ENCODE results near the gene ABCF2.
A peak's percentile ranks its signal among the peaks of the same experiment; 100 is the strongest.

The ABCF2 gene

DNA sequence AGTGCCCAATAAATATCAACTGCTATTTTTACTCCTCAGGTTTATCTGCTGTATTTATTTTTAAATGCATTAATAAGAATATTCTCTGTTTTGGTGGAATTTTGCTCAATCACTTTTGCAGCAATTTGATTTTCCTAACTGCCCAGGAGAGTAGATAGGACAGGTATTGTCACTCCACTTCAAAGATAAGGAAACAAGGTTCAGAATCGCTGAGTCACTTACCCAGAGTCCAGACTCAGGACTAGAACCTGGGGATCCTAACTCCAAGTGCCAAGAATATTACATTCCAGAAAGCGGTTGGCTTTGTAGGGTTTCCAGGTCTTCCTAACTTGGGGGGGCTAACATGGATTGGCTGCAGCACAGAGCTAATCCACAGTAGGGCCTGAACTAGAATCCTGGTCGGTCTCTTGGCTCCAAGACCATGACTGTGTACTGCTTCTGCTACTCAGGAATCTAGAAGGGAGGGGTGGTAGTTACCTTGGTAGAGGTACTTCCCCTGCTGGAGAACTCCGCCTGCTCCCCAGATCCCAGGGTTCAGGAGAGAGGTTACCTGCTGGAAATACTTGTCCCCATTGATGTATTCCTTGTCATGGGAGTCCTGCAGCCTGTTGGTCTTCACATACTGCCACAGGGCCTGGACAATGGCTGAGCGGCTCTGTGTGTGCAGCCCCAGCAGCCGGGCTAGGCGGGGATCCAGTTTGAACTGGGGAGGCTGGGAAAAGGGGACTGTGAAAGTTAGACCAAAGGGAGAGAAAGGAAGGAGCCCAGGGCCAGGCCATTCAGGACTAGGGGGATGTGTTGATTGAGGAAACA lies 14.1 kb upstream of the ABCF2 start:
- no peak for DNase-seq

DNA sequence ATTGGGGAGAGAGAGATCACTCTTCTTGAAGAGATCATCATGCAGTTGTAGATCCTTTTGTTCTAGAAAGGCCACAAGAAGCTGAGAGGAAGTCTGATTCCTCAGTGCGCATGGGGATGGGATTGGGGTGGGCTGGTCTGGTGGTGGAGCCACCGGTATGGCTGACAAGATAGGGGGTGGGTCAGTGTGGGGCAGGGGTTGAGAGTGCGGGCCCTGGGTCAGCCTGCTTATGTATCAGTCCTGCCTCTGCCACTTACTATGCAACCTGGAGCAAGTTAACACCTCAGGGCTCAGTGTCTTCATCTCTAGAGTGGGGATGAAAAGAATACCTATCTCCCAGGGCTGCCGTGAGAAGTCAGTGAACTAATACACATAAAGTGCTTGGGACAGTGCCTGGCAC lies 13.5 kb upstream of the ABCF2 start:
- no peak for DNase-seq

DNA sequence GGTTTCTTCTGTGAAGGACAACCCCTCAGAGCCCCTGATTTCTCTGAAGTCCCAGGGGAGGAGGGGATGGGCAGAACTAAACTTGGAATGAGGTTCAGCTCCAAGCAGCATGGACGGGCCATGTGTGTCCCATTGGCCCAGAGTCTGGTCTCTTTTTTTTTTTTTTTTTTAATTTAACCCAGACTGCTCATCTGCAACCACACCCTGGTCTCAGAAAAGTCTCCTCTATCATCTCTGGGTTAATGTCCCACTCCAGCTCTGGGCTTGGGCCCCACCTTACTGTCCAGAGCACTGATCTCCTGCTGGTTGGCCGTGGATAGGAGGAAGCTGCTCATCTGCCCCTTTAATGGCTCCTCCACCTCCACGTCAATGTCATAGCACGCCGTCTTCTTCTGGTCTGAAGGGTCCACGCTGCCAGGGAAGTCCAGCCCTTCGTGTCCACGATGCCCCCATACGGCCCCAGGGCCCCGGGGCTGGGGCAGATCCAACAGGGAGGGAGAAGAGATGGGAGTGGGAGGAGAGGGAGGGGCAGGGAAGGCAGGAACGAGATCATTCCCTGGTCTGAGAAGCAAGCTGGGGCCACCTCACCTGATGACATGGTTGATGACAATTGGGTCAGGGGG lies 12.9 kb upstream of the ABCF2 start:
- DNase-seq = no peak

DNA sequence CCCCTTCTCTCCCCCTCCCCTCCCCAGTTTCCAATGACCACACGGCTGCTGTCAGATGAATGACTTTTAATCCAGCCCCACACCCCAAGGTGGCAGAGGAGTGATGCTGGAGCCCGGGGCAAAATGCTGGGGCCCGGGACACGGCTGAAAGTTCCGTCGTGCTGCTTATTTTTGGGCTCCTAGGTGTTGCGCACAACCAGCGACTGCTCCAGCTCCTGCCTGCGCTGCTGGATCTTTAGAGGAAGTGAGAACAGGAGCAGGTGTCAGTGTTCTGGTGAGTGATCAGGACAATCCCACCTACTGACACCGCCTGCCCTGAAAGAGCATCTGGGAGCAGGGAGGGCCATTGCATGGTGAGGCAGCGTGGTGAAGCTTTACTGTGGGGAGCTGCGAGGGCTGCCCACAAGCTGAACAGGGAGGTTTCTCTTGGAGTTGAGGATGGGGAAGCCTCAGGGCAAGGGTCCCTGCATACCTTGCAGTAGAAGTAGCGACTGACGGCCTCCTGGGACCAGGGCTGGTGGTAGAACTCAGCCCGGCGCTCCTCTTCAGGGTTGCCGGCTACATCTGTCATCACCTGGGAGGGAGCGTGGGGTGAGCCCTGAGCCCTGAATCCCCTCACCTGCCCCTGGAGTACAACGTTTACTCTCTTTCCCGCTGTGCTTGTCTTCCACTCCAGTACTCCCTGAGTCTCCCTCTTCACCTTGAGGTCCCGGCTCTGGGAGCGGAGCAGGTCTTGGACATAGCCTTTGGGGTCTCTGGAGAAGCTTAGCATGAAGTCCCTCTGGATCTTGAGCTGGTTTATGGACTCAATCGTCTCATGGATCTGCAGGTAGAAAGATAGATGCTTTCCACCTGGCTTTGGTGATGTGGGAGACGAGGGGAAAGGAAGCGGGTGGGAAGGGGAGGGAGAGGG lies 12.2 kb upstream of the ABCF2 start:
- no peak for DNase-seq

DNA sequence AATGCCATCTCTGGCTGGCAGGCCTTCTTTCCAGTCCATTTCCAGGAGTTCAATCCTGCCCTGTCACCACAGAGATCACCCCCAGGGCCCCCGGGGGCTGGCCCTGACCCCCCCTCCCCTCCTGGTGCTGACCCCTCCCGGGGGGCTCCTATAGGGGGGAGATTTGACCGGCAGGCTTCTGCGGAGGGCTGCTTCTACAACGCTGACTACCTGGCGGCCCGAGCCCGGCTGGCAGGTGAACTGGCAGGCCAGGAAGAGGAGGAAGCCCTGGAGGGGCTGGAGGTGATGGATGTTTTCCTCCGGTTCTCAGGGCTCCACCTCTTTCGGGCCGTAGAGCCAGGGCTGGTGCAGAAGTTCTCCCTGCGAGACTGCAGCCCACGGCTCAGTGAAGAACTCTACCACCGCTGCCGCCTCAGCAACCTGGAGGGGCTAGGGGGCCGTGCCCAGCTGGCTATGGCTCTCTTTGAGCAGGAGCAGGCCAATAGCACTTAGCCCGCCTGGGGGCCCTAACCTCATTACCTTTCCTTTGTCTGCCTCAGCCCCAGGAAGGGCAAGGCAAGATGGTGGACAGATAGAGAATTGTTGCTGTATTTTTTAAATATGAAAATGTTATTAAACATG lies 11.3 kb upstream of the ABCF2 start:
- DNase-seq = no peak

DNA sequence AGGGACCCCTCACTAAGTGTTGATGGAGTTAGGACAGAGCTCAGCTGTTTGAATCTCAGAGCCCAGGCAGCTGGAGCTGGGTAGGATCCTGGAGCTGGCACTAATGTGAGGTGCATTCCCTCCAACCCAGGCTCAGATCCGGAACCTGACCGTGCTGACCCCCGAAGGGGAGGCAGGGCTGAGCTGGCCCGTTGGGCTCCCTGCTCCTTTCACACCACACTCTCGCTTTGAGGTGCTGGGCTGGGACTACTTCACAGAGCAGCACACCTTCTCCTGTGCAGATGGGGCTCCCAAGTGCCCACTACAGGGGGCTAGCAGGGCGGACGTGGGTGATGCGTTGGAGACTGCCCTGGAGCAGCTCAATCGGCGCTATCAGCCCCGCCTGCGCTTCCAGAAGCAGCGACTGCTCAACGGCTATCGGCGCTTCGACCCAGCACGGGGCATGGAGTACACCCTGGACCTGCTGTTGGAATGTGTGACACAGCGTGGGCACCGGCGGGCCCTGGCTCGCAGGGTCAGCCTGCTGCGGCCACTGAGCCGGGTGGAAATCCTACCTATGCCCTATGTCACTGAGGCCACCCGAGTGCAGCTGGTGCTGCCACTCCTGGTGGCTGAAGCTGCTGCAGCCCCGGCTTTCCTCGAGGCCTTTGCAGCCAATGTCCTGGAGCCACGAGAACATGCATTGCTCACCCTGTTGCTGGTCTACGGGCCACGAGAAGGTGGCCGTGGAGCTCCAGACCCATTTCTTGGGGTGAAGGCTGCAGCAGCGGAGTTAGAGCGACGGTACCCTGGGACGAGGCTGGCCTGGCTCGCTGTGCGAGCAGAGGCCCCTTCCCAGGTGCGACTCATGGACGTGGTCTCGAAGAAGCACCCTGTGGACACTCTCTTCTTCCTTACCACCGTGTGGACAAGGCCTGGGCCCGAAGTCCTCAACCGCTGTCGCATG lies 10.5 kb upstream of the ABCF2 start:
- no peak for DNase-seq

DNA sequence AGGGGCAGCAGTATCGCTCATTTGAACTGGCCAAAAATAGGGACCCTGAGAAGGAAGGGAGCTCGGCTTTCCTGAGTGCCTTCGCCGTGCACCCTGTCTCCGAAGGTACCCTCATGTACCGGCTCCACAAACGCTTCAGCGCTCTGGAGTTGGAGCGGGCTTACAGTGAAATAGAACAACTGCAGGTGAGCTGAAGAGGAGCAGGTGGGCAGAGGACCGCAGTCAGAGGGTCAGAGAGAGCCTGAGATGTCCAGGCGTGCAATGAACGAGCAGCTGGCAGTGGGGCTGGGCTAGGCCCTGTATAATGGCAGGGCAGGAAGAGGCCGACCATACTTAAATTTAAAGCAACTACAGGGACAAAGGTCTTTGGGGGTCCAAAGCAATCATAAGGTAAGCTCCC lies 9.4 kb upstream of the ABCF2 start:
- DNase-seq = no peak

DNA sequence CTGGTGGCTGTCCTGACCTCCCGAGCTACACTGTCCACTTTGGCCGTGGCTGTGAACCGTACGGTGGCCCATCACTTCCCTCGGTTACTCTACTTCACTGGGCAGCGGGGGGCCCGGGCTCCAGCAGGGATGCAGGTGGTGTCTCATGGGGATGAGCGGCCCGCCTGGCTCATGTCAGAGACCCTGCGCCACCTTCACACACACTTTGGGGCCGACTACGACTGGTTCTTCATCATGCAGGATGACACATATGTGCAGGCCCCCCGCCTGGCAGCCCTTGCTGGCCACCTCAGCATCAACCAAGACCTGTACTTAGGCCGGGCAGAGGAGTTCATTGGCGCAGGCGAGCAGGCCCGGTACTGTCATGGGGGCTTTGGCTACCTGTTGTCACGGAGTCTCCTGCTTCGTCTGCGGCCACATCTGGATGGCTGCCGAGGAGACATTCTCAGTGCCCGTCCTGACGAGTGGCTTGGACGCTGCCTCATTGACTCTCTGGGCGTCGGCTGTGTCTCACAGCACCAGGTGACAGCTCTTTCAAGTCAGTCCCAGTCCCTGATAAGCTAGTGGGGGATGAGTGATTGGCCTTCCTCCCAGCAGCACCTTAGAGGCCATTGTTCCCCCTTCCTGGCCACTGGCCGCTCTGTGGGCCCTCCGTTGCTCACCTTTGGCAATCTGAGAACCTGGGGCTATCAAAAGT lies 8.2 kb upstream of the ABCF2 start:
- DNase-seq = no peak

DNA sequence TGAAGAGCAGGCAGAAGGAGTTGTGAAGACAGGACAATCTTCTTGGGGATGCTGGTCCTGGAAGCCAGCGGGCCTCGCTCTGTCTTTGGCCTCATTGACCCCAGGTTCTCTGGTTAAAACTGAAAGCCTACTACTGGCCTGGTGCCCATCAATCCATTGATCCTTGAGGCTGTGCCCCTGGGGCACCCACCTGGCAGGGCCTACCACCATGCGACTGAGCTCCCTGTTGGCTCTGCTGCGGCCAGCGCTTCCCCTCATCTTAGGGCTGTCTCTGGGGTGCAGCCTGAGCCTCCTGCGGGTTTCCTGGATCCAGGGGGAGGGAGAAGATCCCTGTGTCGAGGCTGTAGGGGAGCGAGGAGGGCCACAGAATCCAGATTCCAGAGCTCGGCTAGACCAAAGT lies 6.8 kb upstream of the ABCF2 start:
- DNase-seq = no peak

DNA sequence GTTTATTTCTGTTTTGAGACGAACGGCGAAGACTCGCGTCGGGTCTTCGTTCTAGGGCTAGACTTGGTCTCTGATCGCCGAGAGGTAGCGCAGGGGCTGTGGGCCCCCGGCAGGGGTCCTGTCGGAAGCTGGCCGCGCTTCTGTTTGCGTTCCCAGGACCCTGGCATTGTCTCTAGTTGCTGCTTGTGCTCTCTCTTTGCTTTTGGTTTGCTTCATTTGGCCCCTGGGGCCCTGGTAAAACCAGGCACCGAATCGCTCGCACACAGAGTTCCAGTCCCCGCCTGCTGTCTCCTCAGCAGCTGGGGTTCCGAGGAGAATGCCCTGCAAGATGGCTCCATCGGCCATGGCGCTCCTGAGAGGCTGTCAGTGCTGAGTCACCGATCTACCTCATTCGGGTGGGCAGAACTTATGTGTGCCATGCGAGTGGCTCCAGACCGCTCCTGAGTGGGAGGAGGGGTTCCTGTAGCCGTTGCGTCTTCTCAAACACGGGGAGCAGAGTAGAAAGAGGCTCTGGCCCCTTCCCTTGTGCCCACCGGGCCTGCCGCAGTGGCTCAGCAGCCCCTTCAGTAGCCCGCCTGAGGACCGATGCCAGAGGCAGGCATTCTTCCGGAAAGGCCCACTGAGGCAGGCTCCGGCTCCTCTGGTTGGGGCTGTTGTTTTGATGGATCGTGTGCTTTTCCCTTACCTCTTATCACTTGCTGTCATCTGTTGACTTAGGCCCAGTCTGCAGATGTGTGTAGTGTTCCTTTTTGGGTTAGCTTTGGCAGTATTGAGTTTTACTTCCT lies 6.1 kb upstream of the ABCF2 start:
- DNase-seq = no peak

DNA sequence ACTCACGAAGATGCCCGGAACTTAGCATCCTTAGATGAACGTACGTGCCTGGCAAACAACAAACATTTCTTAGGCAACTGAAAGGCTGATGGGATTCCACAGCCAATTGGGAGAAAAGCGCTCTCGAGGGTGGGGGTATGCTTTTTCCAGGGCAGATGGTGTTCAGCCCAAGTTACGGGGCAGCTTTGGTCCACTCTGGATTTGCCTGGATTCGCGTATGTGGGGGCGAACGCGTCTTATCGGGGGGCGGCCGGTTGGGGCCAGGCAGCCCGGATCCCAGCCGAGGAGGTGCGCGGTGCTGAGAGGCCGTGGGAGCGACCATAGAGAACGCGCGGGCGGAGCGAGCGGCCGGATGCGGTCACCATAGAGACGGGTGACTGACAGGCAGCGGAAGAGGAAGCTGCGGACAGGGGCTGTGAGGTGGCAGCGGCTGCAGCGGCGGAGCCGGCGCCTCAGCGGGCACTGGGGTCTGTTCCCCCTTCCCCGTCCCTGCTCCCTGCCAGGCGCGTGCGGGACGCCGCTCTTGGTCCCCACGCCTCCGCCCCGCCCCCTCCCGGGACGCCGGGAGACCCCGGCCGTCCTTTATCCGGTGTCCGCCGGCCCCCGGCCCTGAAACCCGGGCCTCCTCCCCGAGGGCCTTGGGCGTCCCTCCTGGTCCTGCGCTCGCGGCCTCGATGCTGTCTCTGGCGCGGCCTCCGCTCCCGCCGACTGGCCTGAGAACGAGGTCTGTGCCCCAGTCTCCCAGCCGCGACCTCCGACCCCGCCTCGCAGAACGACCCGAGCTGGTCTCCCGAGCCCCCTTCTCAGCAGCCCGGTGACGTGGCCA lies 5.3 kb upstream of the ABCF2 start, which contains the start of gene CHPF2:
TSS of gene CHPF2 (plus strand) at position 393 of the 826 bp plus-strand sequence. CDS start 1,529 bp downstream, outside the sequence.
- peak; percentile 75 for DNase-seq

DNA sequence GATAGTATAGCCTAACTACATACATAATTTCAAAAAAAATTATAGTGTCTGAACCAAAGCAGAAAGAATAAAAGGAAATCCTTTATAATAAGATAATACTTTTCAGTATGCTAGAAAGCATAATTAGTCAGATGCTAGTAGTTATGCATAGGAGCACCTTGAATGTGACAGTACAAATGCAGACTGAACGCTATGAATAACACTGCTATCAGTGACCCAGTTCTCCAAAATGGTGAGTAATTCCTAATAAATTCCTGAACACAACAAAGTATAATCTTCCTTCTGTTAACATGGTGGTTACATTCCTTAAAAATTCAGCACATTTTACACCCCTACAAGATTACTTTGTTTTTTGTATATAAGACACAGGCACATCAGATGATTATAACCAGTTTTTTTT lies 4.1 kb upstream of the ABCF2 start:
- no peak for DNase-seq

DNA sequence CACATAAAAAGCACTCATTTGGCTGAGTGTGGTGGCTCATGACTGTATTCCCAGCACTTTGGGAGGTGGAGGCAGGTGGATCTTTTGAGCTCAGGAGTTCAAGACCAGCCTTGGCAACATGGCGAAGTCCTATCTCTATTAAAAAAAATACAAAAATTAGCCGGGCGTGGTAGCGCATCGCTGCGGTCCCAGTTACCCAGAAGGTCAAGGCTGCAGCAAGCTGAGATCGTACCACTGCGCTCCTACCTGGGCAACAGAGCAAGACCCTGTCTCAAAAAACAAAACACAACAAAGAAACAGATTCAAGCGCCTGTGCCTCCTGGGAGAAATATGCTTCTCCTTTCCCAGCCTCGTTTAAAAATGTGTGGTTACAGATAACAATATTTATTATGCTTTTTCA lies 2.2 kb upstream of the ABCF2 start:
- DNase-seq = no peak

DNA sequence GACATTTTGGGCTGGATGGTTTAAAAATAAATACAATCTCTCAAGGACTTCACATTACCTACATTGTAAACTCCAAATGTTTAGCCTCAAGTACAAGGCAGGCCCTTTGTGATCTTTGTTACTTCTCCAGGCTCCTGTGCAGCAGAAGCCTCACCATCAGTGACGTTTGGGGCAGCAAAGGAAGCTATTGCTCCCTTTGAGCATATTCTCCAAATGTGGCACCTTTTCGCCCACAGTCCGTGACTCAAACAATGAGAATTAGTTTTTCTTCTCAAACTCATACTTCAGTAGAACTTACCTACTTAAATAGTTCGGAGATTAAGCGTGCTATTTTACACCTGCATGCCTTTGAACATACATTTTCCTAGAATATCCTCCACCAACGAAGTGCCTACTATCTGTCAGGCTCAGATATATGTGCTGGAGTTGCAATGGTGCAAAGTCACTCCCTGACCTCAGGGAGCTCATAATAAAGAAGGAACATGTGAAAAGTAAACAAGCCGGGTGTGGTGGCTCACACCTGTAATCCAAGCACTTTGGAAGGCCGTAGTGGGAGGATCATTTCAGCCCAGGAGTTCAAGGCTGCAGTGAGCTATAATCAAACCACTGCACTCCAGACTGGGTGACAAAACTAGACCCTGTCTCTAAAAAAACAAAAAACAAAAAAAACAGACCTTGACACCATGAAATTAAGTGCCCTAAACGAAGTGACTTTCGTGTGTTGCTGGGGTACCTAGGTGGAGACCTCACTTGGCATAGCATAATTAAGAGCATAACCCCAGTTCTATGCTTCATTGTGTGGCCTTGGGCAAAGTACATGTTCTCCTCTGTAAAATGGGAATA lies 1.2 kb upstream of the ABCF2 start:
- no peak for DNase-seq

DNA sequence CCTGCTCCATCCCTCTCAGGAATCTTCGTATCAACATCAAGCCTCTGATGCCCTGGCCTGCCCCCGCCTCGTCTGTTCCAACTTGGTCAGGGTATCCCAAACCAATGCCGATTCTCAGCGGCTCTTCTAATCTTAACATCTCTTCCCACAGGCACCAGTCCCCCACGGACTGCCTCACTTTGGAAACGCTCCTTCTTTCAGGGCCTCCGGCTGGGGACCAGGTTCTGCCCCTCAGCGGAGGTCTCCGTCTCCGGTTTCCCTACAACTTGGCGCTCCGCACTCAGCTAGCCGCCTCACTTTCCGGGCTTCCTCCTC lies 488 bp downstream of the ABCF2 start:
- DNase-seq = no peak

DNA sequence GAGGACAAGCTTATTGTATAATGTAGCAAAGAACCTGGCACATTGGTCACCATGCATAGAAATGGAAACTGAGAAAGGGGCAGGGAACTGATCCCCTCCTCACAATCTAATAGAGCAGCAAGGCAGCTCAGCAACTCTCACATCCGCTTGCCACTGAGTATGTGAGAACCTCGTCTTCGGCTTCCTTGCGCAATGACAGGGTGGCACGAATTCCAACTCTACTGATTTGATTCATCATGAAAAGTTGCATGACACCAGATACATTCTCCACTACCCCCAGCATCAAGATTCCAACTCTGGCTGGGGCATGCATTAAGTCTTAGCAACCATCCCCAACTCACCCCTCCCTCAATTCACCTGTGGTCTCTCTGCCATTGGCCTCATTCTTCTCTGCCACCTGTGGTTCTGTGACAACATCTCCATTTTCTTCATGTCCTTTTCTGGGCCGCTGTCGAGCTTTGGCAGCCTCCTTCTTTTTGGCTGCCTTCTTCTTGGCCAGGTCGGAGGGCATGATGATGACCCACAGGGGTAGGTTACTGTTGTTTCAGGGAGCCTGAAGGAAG lies 976 bp downstream of the ABCF2 start:
- no peak for DNase-seq

DNA sequence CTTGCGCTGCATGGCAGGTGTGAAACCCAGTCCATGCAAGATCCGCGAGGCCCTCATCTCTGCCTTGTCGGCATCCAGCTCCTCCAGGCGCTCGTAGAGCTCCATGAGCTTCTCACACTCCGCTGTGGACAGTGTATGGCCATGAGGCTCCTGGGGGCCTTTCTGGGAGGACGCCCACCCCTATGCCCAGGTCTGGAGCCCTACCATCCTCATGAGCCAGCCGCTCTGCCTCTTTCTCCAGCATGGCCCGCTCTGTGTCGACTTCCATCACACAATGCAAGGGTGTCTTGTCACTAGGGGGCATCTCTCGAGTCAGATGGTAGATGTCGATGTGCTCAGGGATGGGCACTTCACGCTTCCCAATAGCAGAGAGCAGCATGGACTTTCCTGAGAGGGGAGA lies 3.3 kb downstream of the ABCF2 start:
- no peak for DNase-seq

DNA sequence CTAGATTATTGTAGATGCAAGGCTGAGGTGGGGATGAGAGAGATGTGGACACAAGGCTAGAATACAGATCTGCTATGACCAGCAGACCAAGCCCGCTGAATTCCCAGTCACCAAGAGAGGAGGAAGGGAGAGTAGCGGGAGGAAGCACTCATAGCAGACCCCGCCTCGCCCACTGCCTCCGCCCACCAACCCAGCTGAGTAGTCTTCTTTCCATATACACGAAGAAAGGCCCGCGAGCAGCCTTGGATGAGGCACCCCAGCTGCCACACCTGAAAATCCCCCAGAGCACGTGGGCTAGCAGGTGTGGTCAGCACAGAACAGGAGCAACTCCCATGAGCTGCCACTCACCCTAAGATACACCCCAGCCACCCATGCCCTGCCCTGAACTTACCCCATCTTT lies 8.8 kb downstream of the ABCF2 start:
- DNase-seq = no peak
